Uterus (tissue), 2 donors: ENCODE results near the gene DENND1A.

Experiments
- POLR2A ChIP-seq, 2 donors: fragments of 450-650 bp; IDR thresholded peaks; one replicate each; pipeline ENCODE4 v1.6.1; 2016; ENCODE audit warnings: antibody characterized with exemption in 2 of 2, mild to moderate bottlenecking in 1 of 2, moderate library complexity in 1 of 2
- TF ChIP-seq, protein P1 (sequence below), 4 experiments: fragments of 200-600 bp in 2 of 4; fragments of 450-650 bp in 2 of 4; sonication (generic) in 2 of 4; IDR thresholded peaks; one replicate each; pipeline ENCODE4 v1.5.1; 2016 to 2019; ENCODE audit warnings: antibody characterized with exemption in 4 of 4, mild to moderate bottlenecking in 2 of 4, moderate library complexity in 1 of 4

DNA sequence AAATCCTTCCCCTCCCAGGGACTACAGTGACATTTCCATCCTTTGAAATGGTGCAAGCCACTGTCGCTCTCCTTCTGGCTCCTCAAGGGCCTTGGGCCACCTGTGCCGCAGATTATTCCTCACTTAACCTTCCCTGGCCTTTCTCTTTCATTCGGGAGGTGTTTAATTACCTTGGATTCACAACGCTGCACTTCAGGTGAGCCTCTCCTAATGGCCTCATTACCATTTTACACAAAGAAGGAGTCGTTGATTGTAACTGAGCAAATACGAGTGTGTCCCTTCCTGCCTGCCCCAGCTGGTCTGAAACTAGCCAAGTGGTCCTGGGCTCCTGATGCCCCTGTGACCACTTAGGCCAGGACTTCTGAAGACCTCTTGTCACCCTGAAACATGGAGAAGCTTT lies 368.9 kb downstream of the DENND1A start:
- TF ChIP-seq, protein P1, sequence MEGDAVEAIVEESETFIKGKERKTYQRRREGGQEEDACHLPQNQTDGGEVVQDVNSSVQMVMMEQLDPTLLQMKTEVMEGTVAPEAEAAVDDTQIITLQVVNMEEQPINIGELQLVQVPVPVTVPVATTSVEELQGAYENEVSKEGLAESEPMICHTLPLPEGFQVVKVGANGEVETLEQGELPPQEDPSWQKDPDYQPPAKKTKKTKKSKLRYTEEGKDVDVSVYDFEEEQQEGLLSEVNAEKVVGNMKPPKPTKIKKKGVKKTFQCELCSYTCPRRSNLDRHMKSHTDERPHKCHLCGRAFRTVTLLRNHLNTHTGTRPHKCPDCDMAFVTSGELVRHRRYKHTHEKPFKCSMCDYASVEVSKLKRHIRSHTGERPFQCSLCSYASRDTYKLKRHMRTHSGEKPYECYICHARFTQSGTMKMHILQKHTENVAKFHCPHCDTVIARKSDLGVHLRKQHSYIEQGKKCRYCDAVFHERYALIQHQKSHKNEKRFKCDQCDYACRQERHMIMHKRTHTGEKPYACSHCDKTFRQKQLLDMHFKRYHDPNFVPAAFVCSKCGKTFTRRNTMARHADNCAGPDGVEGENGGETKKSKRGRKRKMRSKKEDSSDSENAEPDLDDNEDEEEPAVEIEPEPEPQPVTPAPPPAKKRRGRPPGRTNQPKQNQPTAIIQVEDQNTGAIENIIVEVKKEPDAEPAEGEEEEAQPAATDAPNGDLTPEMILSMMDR (IDR thresholded peaks at IDR 0.05), result no peak
- TF ChIP-seq POLR2A (IDR thresholded peaks at IDR 0.05), result no peak
